ENCODE results near the gene SSTR1.

GRCh38 chr14:38197001-38197783, 10.5 kb upstream of the SSTR1 start:
- peak; percentile 62 for TF ChIP-seq CTCF (IDR thresholded peaks at IDR 0.05; ENCODE audit: insufficient read depth, low read depth, low read length)
- no peak for TF ChIP-seq EZH2 (IDR thresholded peaks at IDR 0.05; ENCODE audit: insufficient read depth, low read length)

All from astrocyte (in vitro differentiated cells and primary cell).